GM12878 (cell line): ENCODE results near the gene DNAJB2. TPM values are rescaled to one million over a fixed set of nuclear protein-coding genes. Genes with fewer than 3 reads are reported as not detected.
A peak's percentile ranks its signal among the peaks of the same experiment; 100 is the strongest.

Experiments used
- ATAC-seq: fragments of 200-7000 bp; cut with Tn5 transposase; 3 replicates; pipeline ENCODE4 v1.9.1; 2020; ENCODE audit warnings: mild to moderate bottlenecking, moderate library complexity
- BruUV-seq: library from RNA; stranded (reverse); fragments of 400-500 nt; replicated peaks from 2 replicates; lab custom pipeline; 2021; lab: Mats Ljungman, UMichigan
- CTCF ChIA-PET: fragments of 300-600 bp; sonication (Branson Sonifier 250); formaldehyde crosslinking; extraction: SDS; loops from one replicate; lab custom pipeline; 2021; ENCODE audit warnings: inconsistent platforms; lab: Yijun Ruan, JAX
- POLR2A ChIA-PET: fragments of 350-600 bp; formaldehyde crosslinking; extraction: SDS; loops from one replicate; lab custom pipeline; 2021; ENCODE audit warnings: inconsistent platforms; lab: Charles Lee
- RAD21 ChIA-PET: fragments of 300-600 bp; sonication (Branson Sonifier 250); formaldehyde crosslinking; loops from one replicate; lab custom pipeline; 2023; ENCODE audit warnings: antibody characterized with exemption; ENCODE audit not compliant: unreplicated experiment; lab: Charles Lee
- SMC1A ChIA-PET: fragments of 300-600 bp; sonication (Branson Sonifier 250); formaldehyde crosslinking; loops from one replicate; lab custom pipeline; 2023; ENCODE audit not compliant: unreplicated experiment, uncharacterized antibody; lab: Charles Lee
- DNase-seq: peaks from one replicate; pipeline ENCODE4 v3.0.0-alpha.2; 2011; ENCODE audit warnings: low read depth, low spot score
- FAIRE-seq: peaks from 3 replicates; lab custom pipeline; 2011; peaks lifted over from hg19 to GRCh38; lab: Jason Lieb, UNC
- H2AFZ ChIP-seq: 2 replicates; pipeline ENCODE4 v1.6.0; 2011; ENCODE audit warnings: low read depth, low read length, control low read depth; ENCODE audit not compliant: control insufficient read depth
- H3K27ac ChIP-seq: 2 replicates; pipeline ENCODE4 v1.5.1; 2011; ENCODE audit warnings: control low read depth; ENCODE audit not compliant: control insufficient read depth, insufficient read depth
- H3K27me3 ChIP-seq, 2 experiments: replicated peaks in 1 of 2; 2 replicates each; pipeline versions ENCODE4 v1.6.0 to v1.6.1; 2011; ENCODE audit warnings: low read length in 1 of 2; ENCODE audit not compliant: control insufficient read depth in 2 of 2, insufficient read depth in 2 of 2
- H3K36me3 ChIP-seq, 2 experiments: 2 replicates each; pipeline ENCODE4 v1.5.1; 2011; ENCODE audit warnings: low read length in 1 of 2; ENCODE audit not compliant: control insufficient read depth in 2 of 2, insufficient read depth in 2 of 2
- H3K4me1 ChIP-seq: 2 replicates; pipeline ENCODE4 v1.6.1; 2011; ENCODE audit warnings: mild to moderate bottlenecking, low read length, moderate library complexity, mixed read lengths; ENCODE audit not compliant: control insufficient read depth, insufficient read depth
- H3K4me2 ChIP-seq: 2 replicates; pipeline ENCODE4 v1.6.0; 2011; ENCODE audit warnings: control low read depth; ENCODE audit not compliant: control insufficient read depth, insufficient read depth
- H3K4me3 ChIP-seq: fragments of 200-600 bp; sonication (generic); 2 replicates; pipeline ENCODE4 v1.5.1; 2016
- H3K79me2 ChIP-seq: 2 replicates; pipeline ENCODE4 v1.6.0; 2011; ENCODE audit warnings: low read length; ENCODE audit not compliant: control insufficient read depth, insufficient read depth
- H3K9ac ChIP-seq: 2 replicates; pipeline ENCODE4 v1.8.0; 2011; ENCODE audit warnings: low read length, control low read depth, mixed read lengths; ENCODE audit not compliant: control insufficient read depth, insufficient read depth
- H3K9me3 ChIP-seq: replicated peaks from 3 replicates; pipeline ENCODE4 v1.5.1; 2011; ENCODE audit warnings: mild to moderate bottlenecking, low read length; ENCODE audit not compliant: control insufficient read depth, insufficient read depth
- H4K20me1 ChIP-seq: 2 replicates; pipeline ENCODE4 v1.6.0; 2011; ENCODE audit not compliant: control insufficient read depth, insufficient read depth
- BHLHE40 ChIP-seq, 2 experiments: fragments of 450-650 bp in 1 of 2; IDR thresholded peaks; 2 replicates each; pipeline ENCODE4 v1.6.1; 2011 to 2017; ENCODE audit warnings: low read depth in 2 of 2, borderline replicate concordance in 1 of 2, improper control_type of control experiment in 1 of 2, low read length in 1 of 2, mild to moderate bottlenecking in 1 of 2
- CBFB ChIP-seq: IDR thresholded peaks from 2 replicates; pipeline ENCODE4 v1.6.1; 2016; ENCODE audit warnings: antibody characterized with exemption, low read depth
- EED ChIP-seq: sonication (generic); IDR thresholded peaks from 2 replicates; pipeline ENCODE4 v1.6.1; 2016; ENCODE audit warnings: antibody characterized with exemption, low read depth
- EP300 ChIP-seq, 2 experiments: fragments of 150-350 bp in 1 of 2; IDR thresholded peaks; 2 replicates each; pipeline ENCODE4 v1.6.1; 2011 to 2012; ENCODE audit warnings: low read depth in 2 of 2, low read length in 2 of 2, borderline replicate concordance in 1 of 2, improper control_type of control experiment in 1 of 2, inconsistent platforms in 1 of 2; ENCODE audit not compliant: control insufficient read depth in 1 of 2
- FOS ChIP-seq: IDR thresholded peaks from 3 replicates; pipeline ENCODE4 v1.6.1; 2011; ENCODE audit warnings: borderline replicate concordance; ENCODE audit not compliant: insufficient read length; ENCODE audit errors: extremely low read depth
- HDAC6 ChIP-seq: fragments of 200-600 bp; sonication (generic); IDR thresholded peaks from one replicate; pipeline ENCODE4 v1.8.0; 2017; ENCODE audit warnings: antibody characterized with exemption; ENCODE audit not compliant: unreplicated experiment
- KDM1A ChIP-seq: fragments of 200-600 bp; sonication (generic); IDR thresholded peaks from 2 replicates; pipeline ENCODE4 v1.6.1; 2016; ENCODE audit warnings: borderline replicate concordance
- MXI1 ChIP-seq: fragments of 150-350 bp; IDR thresholded peaks from 2 replicates; pipeline ENCODE4 v1.6.1; 2011; ENCODE audit warnings: low read depth, mild to moderate bottlenecking, inconsistent platforms, low read length, improper control_type of control experiment
- NBN ChIP-seq: fragments of 450-650 bp; IDR thresholded peaks from 2 replicates; pipeline ENCODE4 v1.6.1; 2016
- NFYB ChIP-seq: IDR thresholded peaks from 2 replicates; pipeline ENCODE4 v1.6.1; 2011; ENCODE audit warnings: low read depth, mild to moderate bottlenecking, low read length, improper control_type of control experiment, moderate library complexity; ENCODE audit not compliant: insufficient read depth
- NR2F1 ChIP-seq: fragments of 450-650 bp; conservative IDR thresholded peaks from 2 replicates; pipeline ENCODE4 v1.6.1; 2017; ENCODE audit warnings: mild to moderate bottlenecking
- RAD51 ChIP-seq: fragments of 450-650 bp; IDR thresholded peaks from 2 replicates; pipeline ENCODE4 v1.6.1; 2016; ENCODE audit warnings: moderate library complexity, mild to moderate bottlenecking, inconsistent platforms
- TCF12 ChIP-seq: IDR thresholded peaks from 2 replicates; pipeline ENCODE4 v1.6.1; 2011; ENCODE audit warnings: low read depth, mild to moderate bottlenecking, low read length
- WGBS: methylation state at CpG from one replicate; pipeline ENCODE4 v1.1.6; 2016; ENCODE audit warnings: low lambda C conversion rate; ENCODE audit not compliant: insufficient replicate concordance, insufficient coverage; ENCODE audit errors: missing lambda C conversion rate; 5-methylcytosine and 5-hydroxymethylcytosine counted together
- in situ Hi-C: fragments of 300-500 bp; cut with MboI; formaldehyde crosslinking; loops from 9 replicates; pipeline ENCODE4 v1.14.3; 2018; ENCODE audit warnings: mixed read lengths
- intact Hi-C: fragments of 100-400 bp; cut with micrococcal nuclease; formaldehyde crosslinking; loops from one replicate; pipeline ENCODE4 v1.14.2; 2022; ENCODE audit not compliant: unreplicated experiment
- polyA plus RNA-seq, 11 experiments: library from polyadenylated mRNA; depleted of rRNA in 4 of 11; unstranded in 6 of 11; stranded (reverse) in 5 of 11; fragments of >200 nt; fragmentation: Nextera tagmentation in 4 of 11; fragmentation: Illumina TruSeq in 1 of 11; extraction: Ambion mirVana in 4 of 11; extraction: Trizol in 1 of 11; gene quantifications; 1 replicate in 1 of 11; 2 replicates in 10 of 11; pipeline versions ENCODE4 v1.2.1 to v1.2.3, GENCODE V29; 2011 to 2016; ENCODE audit warnings: inconsistent platforms in 2 of 11, missing spikeins in 2 of 11, low read depth in 1 of 11
- total RNA-seq, 4 experiments: library from RNA; depleted of rRNA in 3 of 4; stranded (reverse); fragments of >200 nt in 3 of 4; fragmentation: Illumina TruSeq in 1 of 4; extraction: Trizol in 1 of 4; gene quantifications; 2 replicates each; pipeline versions ENCODE4 v1.2.1 to v1.2.3, GENCODE V29; 2013 to 2021
- TF ChIP-seq, protein P1 (sequence below): fragments of 450-650 bp; formaldehyde crosslinking; IDR thresholded peaks from 2 replicates; pipeline ENCODE4 v1.4.0; 2020; ENCODE audit warnings: mild to moderate bottlenecking, moderate library complexity
- TF ChIP-seq, protein P2 (sequence below): fragments of 450-650 bp; IDR thresholded peaks from 2 replicates; pipeline ENCODE4 v1.6.1; 2018; ENCODE audit warnings: borderline replicate concordance, mild to moderate bottlenecking; ENCODE audit not compliant: partially characterized antibody

The DNAJB2 gene
- total and polyA plus RNA-seq, 10 of the 15 experiments (the other 5 are each of a cell fraction or from before 2014, with no cell fraction given): 0.26 to 36.5 (median 12.5) TPM

DNA sequence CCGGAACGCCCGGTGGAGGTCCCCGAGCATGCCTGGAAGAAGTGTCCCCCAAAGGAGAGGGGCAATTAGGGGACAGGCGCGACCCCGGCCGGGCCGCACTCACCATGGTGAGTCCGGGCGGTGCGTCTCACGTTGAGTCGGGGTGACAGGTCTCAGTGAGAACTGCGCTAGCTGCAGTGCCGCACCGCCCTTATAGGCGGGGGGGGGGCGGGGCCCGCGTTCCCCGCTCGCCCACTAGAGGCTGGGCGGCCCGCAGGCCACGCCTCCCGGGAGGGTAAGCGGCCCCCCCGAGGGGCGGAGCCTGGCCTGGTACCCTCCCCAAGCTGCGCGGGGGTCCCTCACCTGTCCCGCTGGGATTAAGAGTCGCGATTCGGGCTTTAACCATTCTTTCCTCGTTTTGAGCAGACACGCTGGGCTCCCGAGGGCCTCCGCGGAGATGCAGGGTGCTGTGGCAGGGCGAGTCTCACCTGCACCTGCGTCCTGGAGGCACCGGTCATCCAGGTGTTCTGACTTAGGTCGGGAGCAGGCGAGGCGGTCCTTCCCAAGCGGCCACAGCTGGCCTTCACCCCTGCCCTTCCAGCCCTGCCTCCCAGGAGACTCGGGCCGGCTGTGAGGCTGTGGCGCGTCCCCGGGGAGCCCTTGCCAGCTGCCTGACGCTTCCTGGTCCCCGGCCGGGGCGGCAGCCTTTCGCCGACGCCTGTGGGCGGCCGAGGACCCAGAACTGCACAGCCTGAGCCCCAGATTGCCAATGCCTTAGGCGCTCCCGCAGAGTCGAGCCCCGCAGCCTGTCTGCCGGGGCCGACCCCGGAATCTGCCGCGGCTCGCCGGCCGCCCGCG, 25.2 kb upstream of the DNAJB2 start, which contains the start of gene TUBA4A:
Gene TUBA4A, minus strand, starts transcription at position 166 of the 837 bp plus-strand sequence. Its CDS starts 60 bp downstream, at position 106.
- ChIA-PET SMC1A (interaction anchor here (1.0 to 8.6 kb wide), 7 partner anchors 8 to 358 kb away, joined by 3 to 98 read pairs (median 4); partner anchors contain the start of genes ABCB6, DNAJB2, GLB1L and STK16), CTCF (interaction anchor here (0.6 to 6.1 kb wide), 15 partner anchors 8 to 356 kb away, joined by 3 to 65 read pairs (median 4); partner anchors contain the start of genes CNPPD1, DNAJB2, GLB1L and NHEJ1), POLR2A (interaction anchor here (0.6 to 9.0 kb wide), 17 partner anchors 8 to 367 kb away, joined by 3 to 160 read pairs (median 7); partner anchors contain the start of genes ABCB6, ANKZF1, ATG9A and DNAJB2), RAD21 (interaction anchor here (0.8 to 5.1 kb wide), 12 partner anchors 8 to 134 kb away, joined by 3 to 53 read pairs (median 4); partner anchors contain the start of genes ANKZF1, ATG9A, DNAJB2 and GLB1L)
- Histone ChIP-seq H3K4me2 (peak within 1 kb of the TSS; percentile 92), H3K4me1 (peaks cover 22% of the 10 kb centered on the region), H3K4me3 (peak within 1 kb of the TSS; percentile 86), H2AFZ (peak within 1 kb of the TSS; percentile 92), H3K9me3 (no peaks in the 10 kb centered on the region), H3K27me3 (no peaks in the 10 kb centered on the region), H3K9ac (peak within 1 kb of the TSS; percentile 86), H3K79me2 (peaks cover 44% of the 10 kb centered on the region), H3K27ac (peak within 1 kb of the TSS; percentile 77), H4K20me1 (0 out of 2 replicates have a peak, but pooled peaks cover 4% of the 10 kb centered on the region), H3K36me3 (peaks cover 9% of the 10 kb centered on the region in 2 experiments)
- FAIRE-seq (no peak), ATAC-seq (peak; percentile 83), DNase-seq (no peak)
- in situ Hi-C loops: no loop called here
- BruUV-seq: no TSS peak
- intact Hi-C loops: loop anchor here (1.0 to 2.0 kb wide), 5 partner anchors 25 to 93 kb away; partner anchors contain the start of genes ANKZF1, ATG9A, CNPPD1 and DNAJB2
- WGBS: 1% methylated on average over 71 of the region's 76 CpGs
- TF ChIP-seq RAD51 (no peak), FOS (no peak), NBN (0 out of 2 replicates have a peak, but pooled peaks have one; percentile 34), TCF12 (peak; percentile 40; the same call in 1 of the 2 replicates), NFYB (no peak), MXI1 (peak; percentile 80; the same call in 1 of the 2 replicates), EP300 (IDR thresholded peaks at IDR 0.05; ENCODE audit: borderline replicate concordance in 1 of 2, control insufficient read depth in 1 of 2, low read depth in 2 of 2, low read length in 2 of 2) (0 out of 4 replicates have a peak, but pooled peaks of 1 of the 2 experiments have one; percentile 23), HDAC6 (peak; percentile 50), CBFB (peak; percentile 64; the same call in 1 of the 2 replicates), KDM1A (no peak), EED (no peak), BHLHE40 (IDR thresholded peaks at IDR 0.05; ENCODE audit: borderline replicate concordance in 1 of 2, low read depth in 2 of 2, low read length in 1 of 2) (0 out of 4 replicates have a peak, but pooled peaks of 1 of the 2 experiments have one; percentile 3), NR2F1 (peak; percentile 43)
- TF ChIP-seq, protein P1, sequence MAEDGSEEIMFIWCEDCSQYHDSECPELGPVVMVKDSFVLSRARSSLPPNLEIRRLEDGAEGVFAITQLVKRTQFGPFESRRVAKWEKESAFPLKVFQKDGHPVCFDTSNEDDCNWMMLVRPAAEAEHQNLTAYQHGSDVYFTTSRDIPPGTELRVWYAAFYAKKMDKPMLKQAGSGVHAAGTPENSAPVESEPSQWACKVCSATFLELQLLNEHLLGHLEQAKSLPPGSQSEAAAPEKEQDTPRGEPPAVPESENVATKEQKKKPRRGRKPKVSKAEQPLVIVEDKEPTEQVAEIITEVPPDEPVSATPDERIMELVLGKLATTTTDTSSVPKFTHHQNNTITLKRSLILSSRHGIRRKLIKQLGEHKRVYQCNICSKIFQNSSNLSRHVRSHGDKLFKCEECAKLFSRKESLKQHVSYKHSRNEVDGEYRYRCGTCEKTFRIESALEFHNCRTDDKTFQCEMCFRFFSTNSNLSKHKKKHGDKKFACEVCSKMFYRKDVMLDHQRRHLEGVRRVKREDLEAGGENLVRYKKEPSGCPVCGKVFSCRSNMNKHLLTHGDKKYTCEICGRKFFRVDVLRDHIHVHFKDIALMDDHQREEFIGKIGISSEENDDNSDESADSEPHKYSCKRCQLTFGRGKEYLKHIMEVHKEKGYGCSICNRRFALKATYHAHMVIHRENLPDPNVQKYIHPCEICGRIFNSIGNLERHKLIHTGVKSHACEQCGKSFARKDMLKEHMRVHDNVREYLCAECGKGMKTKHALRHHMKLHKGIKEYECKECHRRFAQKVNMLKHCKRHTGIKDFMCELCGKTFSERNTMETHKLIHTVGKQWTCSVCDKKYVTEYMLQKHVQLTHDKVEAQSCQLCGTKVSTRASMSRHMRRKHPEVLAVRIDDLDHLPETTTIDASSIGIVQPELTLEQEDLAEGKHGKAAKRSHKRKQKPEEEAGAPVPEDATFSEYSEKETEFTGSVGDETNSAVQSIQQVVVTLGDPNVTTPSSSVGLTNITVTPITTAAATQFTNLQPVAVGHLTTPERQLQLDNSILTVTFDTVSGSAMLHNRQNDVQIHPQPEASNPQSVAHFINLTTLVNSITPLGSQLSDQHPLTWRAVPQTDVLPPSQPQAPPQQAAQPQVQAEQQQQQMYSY: no peak
- TF ChIP-seq, protein P2, sequence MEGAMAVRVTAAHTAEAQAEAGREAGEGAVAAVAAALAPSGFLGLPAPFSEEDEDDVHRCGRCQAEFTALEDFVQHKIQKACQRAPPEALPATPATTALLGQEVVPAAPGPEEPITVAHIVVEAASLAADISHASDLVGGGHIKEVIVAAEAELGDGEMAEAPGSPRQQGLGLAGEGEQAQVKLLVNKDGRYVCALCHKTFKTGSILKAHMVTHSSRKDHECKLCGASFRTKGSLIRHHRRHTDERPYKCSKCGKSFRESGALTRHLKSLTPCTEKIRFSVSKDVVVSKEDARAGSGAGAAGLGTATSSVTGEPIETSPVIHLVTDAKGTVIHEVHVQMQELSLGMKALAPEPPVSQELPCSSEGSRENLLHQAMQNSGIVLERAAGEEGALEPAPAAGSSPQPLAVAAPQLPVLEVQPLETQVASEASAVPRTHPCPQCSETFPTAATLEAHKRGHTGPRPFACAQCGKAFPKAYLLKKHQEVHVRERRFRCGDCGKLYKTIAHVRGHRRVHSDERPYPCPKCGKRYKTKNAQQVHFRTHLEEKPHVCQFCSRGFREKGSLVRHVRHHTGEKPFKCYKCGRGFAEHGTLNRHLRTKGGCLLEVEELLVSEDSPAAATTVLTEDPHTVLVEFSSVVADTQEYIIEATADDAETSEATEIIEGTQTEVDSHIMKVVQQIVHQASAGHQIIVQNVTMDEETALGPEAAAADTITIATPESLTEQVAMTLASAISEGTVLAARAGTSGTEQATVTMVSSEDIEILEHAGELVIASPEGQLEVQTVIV: no peak
